Keratinocyte (primary cell): ENCODE results near the gene CAP1.

ENCODE experiments used
- EZH2 ChIP-seq: IDR thresholded peaks from one replicate; pipeline ENCODE4 v1.6.1; 2012; ENCODE audit warnings: inconsistent platforms, mild to moderate bottlenecking, low read length, moderate library complexity
- TF ChIP-seq, protein P1 (sequence below), 3 experiments: IDR thresholded peaks in 1 of 3; conservative IDR thresholded peaks in 1 of 3; optimal IDR thresholded peaks in 1 of 3; 2 replicates in 2 of 3; 3 replicates in 1 of 3; pipeline versions ENCODE3 to v1.5.1; 2011; ENCODE audit warnings: low read length in 3 of 3, mild to moderate bottlenecking in 3 of 3, moderate library complexity in 2 of 3, control low read depth in 1 of 3, inconsistent platforms in 1 of 3; ENCODE audit not compliant: insufficient read depth in 2 of 3; ENCODE audit errors: extremely low read depth in 1 of 3

DNA sequence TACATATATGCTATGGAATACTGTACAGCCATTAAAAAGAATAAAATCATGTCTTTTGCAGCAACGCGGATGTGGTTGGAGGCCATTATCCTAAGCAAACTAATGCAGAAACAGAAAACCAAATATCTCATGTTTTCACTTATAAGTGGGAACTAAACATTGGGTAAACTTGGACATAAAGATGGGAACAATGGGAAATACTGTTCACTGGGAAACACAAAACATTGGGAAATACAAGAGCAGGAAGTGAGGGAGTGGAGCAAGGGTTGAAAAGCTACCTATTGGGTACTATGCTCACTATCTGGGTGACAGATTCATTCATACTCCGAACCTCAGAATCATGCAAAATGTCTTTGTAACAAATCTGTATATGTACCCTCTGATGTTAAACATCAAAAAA lies 73.9 kb downstream of the CAP1 start:
- TF ChIP-seq EZH2, result no peak
- TF ChIP-seq, protein P1, sequence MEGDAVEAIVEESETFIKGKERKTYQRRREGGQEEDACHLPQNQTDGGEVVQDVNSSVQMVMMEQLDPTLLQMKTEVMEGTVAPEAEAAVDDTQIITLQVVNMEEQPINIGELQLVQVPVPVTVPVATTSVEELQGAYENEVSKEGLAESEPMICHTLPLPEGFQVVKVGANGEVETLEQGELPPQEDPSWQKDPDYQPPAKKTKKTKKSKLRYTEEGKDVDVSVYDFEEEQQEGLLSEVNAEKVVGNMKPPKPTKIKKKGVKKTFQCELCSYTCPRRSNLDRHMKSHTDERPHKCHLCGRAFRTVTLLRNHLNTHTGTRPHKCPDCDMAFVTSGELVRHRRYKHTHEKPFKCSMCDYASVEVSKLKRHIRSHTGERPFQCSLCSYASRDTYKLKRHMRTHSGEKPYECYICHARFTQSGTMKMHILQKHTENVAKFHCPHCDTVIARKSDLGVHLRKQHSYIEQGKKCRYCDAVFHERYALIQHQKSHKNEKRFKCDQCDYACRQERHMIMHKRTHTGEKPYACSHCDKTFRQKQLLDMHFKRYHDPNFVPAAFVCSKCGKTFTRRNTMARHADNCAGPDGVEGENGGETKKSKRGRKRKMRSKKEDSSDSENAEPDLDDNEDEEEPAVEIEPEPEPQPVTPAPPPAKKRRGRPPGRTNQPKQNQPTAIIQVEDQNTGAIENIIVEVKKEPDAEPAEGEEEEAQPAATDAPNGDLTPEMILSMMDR (optimal IDR thresholded peaks at IDR 0.05 in 1 of 3, IDR thresholded peaks at IDR 0.05 in 1 of 3, conservative IDR thresholded peaks at IDR 0.05 in 1 of 3; ENCODE audit: extremely low read depth in 1 of 3, insufficient read depth in 2 of 3, low read length in 3 of 3), result no peak
